HG03439 (cell line): ENCODE results near the gene INTS3.

Source experiments
- ATAC-seq: cut with Tn5 transposase; IDR thresholded peaks from one replicate; pipeline ENCODE4 v1.9.1; 2021; ENCODE audit warnings: mild to moderate bottlenecking, moderate library complexity; ENCODE audit not compliant: unreplicated experiment

Gene INTS3

GRCh38 chr1:153795934-153796785 lies 68.3 kb downstream of the INTS3 start:
- no peak for ATAC-seq

GRCh38 chr1:153796786-153797659 lies 69.2 kb downstream of the INTS3 start:
- ATAC-seq: peak; percentile 54

GRCh38 chr1:153798468-153798780 lies 70.6 kb downstream of the INTS3 start:
- ATAC-seq: no peak

DNA sequence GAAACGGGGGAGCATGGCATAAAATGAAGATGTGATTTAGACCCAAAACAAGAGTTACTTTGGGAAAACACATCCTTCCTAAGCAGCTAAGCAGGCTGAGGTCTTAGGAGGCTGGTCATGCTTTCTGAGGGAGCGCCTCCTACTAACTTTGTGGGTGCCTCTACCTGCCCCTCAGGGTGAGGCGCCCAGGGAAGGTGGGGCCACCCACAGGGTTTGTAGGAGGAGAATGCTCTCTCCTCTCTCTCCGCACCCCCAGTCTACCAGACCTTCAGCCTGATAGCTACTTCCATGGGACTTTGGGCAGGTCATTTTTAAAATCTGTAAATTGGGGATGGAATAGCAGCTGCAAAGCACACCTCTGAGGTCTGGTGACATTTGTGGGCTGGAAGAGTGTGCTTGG lies 71.2 kb downstream of the INTS3 start:
- ATAC-seq: no peak

GRCh38 chr1:153799566-153800465 lies 72.0 kb downstream of the INTS3 start:
- ATAC-seq: no peak

- no peak for ATAC-seq
Observed at GRCh38 chr1:153800516-153800915, 72.7 kb downstream of the INTS3 start.

- no peak for ATAC-seq
Observed at GRCh38 chr1:153801028-153801625, 73.3 kb downstream of the INTS3 start.

DNA sequence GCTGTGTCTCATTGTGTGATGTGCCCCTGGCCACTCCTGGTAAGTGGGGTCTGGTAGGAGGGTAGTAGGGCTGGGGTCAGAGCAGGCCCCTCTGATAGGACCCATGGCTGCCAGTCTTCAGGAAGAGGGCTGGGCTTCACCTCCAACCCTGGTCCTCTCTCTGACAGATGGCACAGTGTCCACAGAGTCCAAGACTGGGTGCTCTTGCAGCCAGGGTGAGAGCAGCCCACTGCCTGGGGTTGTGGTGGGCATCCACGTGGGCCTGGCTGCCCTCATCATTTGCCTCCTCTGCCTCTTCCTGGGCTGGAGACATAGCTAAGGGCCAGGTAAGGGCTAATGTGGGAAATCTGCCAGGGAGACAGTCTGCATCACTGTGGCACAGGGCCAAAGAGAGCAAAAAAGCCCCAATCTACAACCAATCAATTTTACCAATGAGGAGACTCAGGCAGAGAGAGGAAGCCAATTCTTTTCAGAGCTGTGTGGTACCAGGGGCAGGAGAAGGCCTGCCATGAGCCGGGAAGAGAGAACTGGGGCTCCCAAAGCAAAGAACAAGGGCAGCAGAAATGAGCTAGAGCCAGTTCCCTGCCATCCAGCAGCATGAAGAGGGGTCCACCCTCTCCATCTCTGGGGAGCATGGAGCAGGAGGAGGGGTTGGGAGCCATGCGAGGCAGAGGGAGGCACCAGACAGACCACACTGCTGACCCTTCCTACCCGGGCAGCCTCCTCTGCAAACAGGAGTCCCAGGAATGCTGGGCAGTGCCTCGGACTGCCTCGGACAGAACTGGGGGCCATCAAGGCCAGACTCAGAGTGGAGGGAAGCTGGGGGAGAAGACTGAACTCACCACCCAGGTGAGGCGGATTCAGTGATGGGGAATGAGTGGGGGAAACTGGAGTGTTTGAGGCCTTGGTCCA lies 74.2 kb downstream of the INTS3 start:
- ATAC-seq: no peak

DNA sequence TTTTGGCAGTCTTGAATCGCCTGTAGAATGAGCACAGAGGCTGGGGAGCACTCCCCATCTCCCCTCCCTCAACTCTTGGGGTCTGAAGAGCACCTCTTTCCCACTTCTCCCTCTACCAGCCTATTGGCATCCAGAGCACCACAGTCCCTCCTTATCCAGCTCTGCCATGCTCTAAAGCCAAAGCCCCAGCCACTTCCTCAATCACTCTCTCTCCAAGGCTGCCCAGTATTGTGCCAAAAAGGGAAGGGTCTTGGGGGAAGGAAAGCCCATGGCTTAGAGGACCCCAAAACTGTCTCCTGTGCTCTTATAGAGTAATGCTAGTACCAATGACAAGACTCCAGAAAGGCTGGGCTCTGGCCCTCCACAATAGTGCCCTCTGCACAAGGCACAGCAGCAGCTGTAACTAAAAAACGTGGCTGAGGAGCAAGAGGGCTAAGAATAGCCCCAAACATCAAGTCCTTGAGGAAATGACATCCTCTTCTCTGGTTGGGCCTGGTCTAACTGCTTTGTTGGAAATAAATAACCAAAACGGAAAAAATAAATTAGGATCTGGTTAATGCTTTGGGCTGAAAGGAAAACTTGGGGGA lies 75.7 kb downstream of the INTS3 start:
- ATAC-seq: no peak

- ATAC-seq: no peak
Observed at GRCh38 chr1:153804112-153804511, 76.3 kb downstream of the INTS3 start.

GRCh38 chr1:153805042-153805745 lies 77.3 kb downstream of the INTS3 start:
- ATAC-seq: peak; percentile 90

GRCh38 chr1:153805886-153806719 lies 78.3 kb downstream of the INTS3 start:
- peak; percentile 8 for ATAC-seq

DNA sequence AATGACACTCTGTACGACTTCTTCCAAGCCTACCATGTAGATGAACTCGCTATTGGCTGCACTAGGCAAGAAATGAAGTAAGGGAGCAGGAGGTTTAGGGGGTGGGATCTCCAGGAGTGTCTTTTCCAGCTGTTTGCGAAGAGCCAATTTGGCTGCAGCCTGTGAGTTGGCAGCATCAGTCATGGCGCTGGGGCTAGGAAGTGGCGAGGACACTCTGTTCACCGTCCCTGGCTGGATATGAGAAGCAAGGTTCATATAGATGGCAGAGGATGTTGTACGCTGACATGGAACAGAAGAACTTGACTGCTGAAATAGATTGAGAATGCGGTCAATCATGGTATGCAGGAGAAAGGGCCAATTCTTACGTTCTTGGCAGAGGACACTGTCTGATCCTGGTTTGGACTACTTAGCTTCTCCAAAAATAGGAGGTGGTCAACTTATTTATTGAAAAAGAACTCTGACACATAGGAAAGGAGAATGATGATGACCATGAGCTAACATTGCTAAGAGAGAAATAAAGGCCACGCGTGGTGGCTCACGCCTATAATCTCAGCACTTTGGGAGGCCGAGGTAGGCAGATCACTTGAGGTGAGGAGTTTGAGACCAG lies 88.5 kb downstream of the INTS3 start:
- no peak for ATAC-seq

DNA sequence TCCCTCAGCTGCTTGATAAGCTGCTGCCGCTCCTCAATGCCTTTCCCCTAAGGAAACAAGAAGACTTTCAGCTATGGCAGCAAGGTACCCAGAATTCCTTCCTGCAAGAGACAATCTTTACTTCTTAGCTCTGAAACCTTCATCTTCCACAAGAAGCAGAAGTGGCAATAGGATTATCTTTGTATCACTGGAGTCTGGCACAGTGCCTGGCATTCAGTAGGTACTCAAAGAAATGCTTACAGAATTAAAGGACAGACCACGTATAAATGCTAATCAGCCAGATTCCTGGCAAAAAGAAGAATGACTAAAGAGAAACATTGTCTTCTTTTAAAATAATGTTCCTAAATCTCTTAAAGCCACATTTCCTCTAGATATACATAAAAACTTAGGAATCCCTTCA lies 91.0 kb downstream of the INTS3 start:
- no peak for ATAC-seq
